GM15510 (cell line): ENCODE data around the gene COLEC11.

Source experiments
- POLR2A ChIP-seq: IDR thresholded peaks from 3 replicates; pipeline ENCODE4 v1.6.1; 2011; ENCODE audit warnings: borderline replicate concordance; ENCODE audit not compliant: insufficient read length; ENCODE audit errors: extremely low read depth

COLEC11 gene

DNA sequence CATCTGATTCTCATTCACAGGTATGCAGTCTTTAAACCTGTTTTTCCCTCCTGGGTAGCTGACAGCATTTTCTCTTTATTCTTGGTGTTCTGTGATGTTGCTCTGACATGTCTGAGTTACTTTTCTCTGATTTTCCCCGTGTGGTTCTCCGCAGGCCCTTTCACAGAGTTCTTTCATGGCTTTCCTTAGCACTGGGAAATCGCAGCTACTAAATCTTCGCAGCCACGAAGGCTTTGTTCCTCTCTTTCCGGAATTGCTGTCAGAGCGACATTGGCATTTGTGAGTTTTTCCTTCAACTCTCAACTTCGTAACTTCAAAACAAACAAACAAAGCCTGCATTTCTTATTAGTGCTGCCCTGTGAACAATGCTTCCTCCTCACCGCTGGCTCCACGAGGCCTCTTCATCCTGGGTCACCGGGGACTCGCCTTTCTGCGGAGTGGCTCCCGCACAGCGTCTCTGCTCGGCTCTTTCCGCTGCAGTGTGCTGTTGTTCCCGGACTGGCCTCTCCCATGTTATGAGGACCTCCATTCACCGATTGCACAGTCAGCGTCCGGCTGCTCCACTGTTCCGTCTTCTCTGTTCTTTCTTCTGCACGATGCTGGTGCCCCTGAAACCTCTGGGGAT, 16.1 kb downstream of the COLEC11 start:
- no peak for TF ChIP-seq POLR2A

- TF ChIP-seq POLR2A: no peak
Observed at GRCh38 chr2:3611589-3611988, 16.7 kb downstream of the COLEC11 start.

GRCh38 chr2:3612639-3613523, 18.0 kb downstream of the COLEC11 start:
- no peak for TF ChIP-seq POLR2A

- TF ChIP-seq POLR2A: no peak
Observed at GRCh38 chr2:3613524-3613905, 18.6 kb downstream of the COLEC11 start.

DNA sequence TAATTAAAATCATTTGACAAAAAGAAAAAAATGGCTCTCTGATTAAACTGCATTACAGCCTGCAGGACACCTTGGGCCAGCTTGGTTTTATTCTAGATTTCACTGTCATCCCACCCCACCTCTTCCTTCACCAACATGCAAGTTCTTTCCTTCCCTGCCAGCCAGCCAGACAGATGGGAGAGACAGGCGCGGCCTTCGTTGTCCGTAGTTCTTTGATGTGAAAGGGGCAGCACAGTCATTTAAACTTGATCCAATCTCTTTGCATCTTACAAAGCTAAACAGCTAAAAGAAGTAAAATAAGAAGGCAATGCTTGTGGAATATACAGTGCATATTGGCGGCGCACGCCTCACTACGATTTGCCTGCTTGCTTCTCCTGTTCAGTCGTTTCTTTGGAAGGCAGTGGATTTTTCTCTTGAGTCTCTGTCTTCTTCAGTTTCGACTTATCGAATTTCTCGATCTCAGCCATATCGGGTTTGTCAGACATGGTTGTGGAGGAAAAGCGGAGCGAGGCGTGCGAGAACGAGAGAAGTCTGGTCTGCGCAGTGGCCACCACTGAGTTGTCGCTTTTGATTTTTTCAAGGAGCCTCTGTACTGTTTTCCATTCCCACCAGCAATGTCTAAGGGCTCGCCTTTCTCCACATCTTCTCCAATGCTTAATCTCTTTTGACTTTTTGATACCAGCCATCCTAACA, 22.4 kb downstream of the COLEC11 start:
- no peak for TF ChIP-seq POLR2A

- no peak for TF ChIP-seq POLR2A
Observed at GRCh38 chr2:3618367-3618766, 23.5 kb downstream of the COLEC11 start.

DNA sequence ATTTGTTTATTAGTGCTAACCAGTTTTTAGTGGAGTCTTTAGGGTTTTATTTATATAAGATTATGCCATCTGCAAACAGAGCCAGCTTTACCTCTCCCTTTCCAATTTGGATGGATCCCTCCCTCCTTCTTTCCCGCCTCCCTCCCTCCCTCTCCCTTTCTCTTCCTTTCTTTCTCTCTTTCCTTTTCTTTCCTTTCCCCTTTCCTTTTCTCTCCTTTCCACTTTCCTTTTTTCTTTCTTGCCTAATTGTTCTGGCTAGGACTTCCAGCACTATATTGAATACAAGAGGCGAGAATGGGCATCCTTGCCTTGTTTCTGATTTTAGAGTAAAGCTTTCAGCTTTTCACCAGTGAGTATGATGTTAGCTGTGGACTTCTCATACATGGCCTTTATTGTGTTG, 24.1 kb downstream of the COLEC11 start:
- TF ChIP-seq POLR2A: no peak

GRCh38 chr2:3620834-3621233, 25.9 kb downstream of the COLEC11 start:
- no peak for TF ChIP-seq POLR2A

DNA sequence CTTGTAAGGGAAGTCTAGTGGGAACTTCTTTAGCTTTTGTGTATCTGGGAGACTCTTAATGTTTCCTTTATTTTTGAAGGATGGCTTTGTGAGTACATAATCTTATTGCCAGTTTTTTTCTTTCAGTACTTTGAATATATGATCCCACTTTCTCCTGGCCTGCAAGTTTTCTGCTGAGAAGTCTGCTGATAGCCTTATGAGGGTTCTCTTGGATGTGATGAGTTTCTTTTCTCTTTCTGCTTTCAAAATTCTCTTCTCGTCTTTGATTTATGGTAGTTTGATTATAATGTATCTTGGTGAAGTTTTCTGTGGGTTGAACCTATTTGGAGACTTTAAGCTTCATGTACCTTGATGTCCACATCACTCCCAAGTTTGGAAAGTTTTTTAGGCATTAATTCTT, 28.1 kb downstream of the COLEC11 start:
- TF ChIP-seq POLR2A: no peak

- TF ChIP-seq POLR2A: no peak
Observed at GRCh38 chr2:3624059-3624794, 29.3 kb downstream of the COLEC11 start.

DNA sequence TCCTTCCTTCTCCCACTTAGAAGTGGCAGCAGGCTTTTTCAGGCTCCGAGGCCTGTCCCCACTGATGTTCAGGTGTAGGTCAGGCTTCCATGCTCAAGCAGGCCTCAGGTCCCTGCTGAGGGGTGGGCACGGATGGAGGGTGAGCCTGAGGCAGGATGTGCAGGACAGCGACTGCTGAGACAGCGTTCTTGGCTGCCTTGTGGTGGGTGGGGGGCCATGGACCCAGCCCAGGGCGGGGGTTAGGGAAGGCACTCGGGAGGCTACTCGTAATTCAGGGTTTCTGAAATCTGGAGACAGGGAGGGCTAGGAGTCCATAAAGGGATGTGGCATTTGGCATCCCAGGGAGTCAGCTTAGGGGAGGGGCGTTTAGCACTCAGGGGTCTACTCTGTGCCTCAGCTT, 30.3 kb downstream of the COLEC11 start:
- no peak for TF ChIP-seq POLR2A

DNA sequence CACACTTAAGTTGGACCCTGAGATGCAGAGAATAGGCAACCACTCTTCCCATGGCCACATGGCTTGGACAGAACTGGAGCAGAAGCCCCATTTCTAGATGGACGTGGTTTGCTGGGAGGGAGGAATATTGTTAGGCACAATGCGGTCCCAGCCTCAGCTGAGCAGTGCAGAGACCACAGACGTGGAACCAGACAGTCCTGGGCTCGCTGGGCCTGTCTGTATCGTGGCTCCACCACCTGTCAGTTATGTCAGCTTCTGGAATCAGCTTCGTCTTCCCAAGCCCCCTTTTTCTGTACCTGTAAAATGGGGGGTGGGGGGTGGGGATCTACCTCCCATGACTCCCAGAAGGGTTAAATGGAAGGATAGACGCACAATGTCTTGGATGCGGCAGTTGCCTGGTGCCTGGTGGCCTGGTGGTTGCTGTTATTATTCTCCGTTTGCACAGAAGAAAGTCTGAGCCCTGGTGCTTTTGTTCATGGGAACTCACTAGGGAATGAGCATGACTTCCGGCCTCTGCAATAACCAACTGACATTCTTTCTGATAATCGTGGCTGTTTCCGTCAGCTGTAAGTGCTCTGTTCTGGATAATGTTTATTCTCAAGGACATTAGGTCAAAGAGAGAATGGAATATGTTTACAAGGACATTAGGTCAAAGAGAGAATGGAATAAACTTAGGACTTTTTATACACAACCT, 31.4 kb downstream of the COLEC11 start:
- no peak for TF ChIP-seq POLR2A

DNA sequence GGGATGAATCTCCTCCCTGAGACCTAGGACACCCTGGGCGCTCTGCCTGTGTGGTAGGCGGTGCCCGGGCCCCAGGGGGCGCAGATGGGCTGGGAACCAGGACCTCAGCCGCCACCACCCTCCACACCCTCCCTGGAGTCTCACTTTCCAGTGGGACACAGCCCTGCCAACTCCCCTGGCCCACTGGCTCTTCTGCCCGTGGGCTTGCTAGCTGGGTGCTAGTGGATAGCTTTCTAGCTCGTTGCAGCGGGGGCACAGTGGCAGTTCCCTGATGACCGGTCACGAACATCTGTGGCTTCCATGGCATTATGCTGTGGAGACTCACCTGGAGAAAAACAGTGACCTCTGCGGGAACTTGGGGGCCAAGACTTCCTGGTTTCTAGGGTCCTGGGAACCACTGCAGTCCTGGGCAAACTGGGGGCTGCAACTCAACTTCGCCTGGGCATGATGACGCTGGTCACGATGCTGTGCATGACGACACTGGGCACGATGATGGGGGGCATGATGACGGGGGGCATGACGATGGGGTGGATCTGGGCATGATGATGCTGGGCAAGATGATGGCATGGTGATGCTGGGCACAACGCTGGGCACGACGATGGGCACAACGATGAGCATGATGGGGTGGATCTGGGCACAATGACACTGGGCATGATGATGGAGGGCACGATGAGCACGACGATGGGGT, 32.0 kb downstream of the COLEC11 start:
- TF ChIP-seq POLR2A: no peak
